Measurements from ENCODE around the gene FADS3.

GRCh38 chr11:61890529-61891330, 615 bp downstream of the FADS3 start:
- TF ChIP-seq, protein P1, sequence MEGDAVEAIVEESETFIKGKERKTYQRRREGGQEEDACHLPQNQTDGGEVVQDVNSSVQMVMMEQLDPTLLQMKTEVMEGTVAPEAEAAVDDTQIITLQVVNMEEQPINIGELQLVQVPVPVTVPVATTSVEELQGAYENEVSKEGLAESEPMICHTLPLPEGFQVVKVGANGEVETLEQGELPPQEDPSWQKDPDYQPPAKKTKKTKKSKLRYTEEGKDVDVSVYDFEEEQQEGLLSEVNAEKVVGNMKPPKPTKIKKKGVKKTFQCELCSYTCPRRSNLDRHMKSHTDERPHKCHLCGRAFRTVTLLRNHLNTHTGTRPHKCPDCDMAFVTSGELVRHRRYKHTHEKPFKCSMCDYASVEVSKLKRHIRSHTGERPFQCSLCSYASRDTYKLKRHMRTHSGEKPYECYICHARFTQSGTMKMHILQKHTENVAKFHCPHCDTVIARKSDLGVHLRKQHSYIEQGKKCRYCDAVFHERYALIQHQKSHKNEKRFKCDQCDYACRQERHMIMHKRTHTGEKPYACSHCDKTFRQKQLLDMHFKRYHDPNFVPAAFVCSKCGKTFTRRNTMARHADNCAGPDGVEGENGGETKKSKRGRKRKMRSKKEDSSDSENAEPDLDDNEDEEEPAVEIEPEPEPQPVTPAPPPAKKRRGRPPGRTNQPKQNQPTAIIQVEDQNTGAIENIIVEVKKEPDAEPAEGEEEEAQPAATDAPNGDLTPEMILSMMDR (conservative IDR thresholded peaks at IDR 0.05; ENCODE audit: low read depth, low read length), result 0 out of 2 replicates have a peak, but pooled peaks have one; percentile 13
- TF ChIP-seq EZH2 (IDR thresholded peaks at IDR 0.05; ENCODE audit: low read length, unreplicated experiment) (no peak), EZH2phosphoT487 (IDR thresholded peaks at IDR 0.05; ENCODE audit: borderline replicate concordance, low read length) (0 out of 2 replicates have a peak, but pooled peaks have one; percentile 26)
